HT-29 (cell line): ENCODE results near the gene ANKH. TPM values are rescaled to one million over a fixed set of nuclear protein-coding genes. Genes with fewer than 3 reads are reported as not detected.

Experiments
- DNase-seq: peaks from one replicate; pipeline ENCODE4 v3.0.0-alpha.2; 2015; ENCODE audit warnings: low spot score
- total RNA-seq: library from RNA; depleted of rRNA; stranded (reverse); fragments of >200 nt; shearing (Covaris generic); gene quantifications from 2 replicates; pipeline ENCODE4 v1.2.3, GENCODE V29; 2014

ANKH gene
- total RNA-seq, 1 experiment from 2014 or later = 44.3 TPM

GRCh38 chr5:14738050-14738449 is 133.5 kb downstream of the ANKH start:
- DNase-seq = no peak

DNA sequence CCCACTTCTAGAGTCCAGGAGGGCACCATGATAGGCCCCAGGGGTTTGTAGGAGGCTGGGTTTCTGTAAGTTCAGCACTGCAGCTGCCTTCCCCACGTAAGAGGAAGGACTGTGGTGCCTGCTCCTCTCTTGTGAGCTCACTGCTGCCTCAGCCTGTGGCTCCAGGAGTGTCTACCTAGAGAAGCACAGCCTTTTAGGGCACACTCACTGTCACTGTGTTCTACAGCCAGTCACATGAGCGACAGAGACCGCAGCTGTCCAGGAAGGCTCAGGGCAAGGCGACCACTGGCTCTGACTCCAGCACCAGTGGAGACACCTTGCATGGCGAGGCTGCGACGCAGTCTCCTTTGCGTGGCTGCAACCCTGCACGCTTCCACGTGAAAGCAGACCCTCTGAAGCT is 134.3 kb downstream of the ANKH start:
- DNase-seq = no peak

- no peak for DNase-seq
These were observed 135.6 kb downstream of the ANKH start for GRCh38 chr5:14735944-14736343.

DNA sequence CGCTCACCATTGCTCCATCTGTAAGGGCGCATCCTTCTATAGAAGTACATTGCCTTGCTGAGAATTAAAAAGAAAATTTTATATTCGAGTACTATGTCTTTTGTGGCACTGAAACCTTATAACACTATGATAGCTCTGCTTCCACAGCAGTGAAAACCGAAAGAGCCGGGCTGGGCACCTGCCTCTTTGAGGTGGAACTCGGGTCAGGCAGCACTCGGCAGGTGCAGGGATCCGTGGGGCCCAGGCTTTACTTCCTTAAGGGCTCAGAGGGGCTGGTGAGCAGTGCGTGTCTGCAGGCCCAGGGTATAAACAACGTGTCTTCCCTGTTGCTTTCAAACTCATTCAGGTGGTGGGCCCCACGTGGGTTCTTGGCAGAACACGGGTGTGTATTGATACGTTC is 137.2 kb downstream of the ANKH start:
- DNase-seq = no peak

- no peak for DNase-seq
These were observed 137.9 kb downstream of the ANKH start for GRCh38 chr5:14733661-14734060.

- DNase-seq = no peak
These were observed 138.6 kb downstream of the ANKH start for GRCh38 chr5:14732991-14733390.

DNA sequence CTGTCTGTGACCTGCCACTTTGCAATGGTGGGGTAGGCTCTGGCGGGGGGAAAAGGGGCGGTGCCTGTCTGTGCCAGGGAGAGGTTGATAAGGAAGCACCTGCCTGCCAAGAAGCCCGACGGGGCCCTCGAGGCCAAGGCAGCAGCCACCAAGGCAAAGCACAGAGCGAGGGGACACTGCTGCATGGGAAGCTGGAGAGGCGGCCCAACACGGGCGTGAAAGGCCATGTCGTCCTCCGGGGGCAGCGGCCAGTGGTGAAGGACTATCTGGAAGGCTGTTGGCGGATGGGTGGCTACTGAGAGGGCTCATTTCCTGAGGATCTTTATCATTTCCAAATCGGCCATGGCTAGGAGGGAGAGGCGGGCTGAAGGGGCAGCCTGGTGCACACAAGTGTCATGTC is 140.7 kb downstream of the ANKH start:
- no peak for DNase-seq

- DNase-seq = no peak
These were observed 141.1 kb downstream of the ANKH start for GRCh38 chr5:14730466-14730865.

DNA sequence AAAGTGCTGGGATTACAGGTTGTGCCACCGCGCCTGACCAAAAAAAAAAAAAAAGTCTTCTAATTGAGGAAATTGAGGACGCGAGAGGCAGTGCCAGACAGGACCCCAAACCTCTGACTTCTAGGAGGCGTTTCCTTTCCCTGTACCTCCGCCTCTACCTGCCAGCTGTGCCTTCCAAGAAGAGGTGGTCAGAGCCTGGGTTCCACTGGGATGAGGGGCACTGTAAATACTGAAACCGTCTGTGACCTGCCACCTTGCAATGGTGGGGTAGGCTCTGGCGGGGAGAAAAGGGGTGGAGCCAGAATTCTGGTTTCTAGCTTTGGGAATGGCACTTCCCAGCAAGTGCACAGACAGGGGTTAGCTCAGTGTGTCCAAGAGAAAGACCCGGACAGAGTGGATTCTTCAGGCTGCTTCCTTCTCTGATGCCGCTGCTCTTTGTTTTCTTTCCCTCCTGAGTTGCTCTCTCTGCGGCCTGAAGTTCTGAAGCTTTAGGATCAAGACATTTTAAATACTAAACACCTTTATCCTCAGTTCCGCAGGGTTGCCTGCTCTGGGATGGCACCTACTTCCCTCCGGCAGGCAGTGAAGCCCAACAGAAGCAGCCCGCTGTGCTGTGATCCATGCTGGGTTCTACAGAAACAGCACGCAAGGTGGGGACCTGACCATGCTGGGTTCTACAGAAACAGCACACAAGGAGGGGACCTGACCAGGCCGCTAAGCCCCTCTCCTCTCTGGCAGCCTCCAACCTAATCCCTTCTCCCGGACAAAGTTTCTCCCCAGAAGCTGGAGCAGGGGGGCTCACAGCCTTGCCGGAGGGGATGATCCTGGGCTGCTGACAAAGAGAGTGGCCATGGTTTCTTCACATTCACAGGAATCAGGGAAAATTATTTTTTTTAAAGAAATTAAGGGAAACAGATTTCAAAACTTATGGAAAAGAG is 141.9 kb downstream of the ANKH start:
- DNase-seq = no peak

DNA sequence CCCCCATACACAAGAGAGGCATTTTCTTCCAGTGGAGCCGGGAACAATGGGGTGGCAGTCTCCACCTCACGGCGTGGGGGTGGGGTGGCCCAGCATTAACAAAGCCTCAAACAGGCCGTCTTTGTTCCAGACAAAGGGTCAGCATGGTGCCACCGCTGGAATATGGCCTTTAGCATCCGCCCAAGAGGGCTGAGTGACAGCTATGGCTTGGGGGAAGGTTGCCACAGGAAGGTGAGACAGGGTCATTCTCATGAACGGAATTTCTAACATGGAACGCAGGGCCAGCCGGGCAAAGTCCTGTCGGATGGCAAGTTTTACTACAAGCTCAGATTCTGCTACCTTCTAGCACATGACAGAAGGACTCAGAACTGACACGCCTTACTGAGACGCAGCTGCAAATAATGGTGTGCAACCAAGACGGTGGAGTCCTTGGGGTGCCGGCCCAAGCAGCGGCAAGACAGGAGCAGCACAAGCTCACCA is 143.1 kb downstream of the ANKH start:
- DNase-seq = peak; percentile 92

DNA sequence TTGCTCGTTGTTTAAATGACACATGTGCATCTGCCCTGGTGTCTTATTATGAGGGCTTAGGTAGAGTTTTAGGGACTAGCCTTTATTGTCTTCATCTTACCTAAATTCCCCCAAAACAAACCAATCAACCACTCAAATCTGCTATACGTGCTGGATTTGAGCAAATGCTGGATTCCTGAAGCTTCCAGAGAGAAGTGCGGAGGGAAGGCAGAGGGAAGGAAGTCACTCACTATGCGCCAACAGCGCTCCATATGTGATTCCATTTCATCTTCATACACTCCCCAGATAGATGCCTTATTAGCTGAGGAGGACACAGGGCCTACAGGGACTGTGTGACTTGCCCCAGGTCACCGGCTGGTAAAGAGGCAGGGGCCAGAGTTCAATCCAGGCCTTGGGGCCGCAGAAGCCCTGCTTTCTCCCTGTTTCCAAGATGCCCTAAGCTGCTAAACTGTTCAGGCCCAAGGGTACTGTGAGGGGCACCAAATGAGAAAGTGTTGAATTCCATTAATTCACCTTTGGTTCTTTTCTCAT is 143.6 kb downstream of the ANKH start:
- DNase-seq = no peak

DNA sequence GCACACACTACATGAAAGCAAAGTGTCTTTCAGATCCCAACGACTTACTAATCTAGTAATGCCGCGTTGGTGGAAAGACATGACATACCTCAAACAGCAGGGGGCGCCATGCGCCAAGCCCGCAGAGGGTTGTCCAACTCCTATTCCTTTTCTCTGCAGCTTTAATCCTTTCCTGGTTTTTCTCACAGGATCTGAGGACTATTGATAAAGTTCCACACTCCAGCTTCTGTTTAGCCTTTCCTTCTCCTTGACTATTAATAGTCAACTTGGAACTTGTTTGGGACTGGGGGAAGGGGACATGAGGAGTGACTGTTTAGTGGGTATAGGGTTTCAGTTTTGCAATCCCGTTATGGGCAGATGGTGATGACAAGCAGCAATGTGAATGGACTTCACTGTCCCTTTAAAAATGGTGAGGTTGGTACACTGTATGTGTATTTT is 144.1 kb downstream of the ANKH start:
- DNase-seq = peak; percentile 98

GRCh38 chr5:14726066-14726838 is 145.3 kb downstream of the ANKH start:
- DNase-seq = no peak

- DNase-seq = no peak
These were observed 146.9 kb downstream of the ANKH start for GRCh38 chr5:14724633-14725032.

DNA sequence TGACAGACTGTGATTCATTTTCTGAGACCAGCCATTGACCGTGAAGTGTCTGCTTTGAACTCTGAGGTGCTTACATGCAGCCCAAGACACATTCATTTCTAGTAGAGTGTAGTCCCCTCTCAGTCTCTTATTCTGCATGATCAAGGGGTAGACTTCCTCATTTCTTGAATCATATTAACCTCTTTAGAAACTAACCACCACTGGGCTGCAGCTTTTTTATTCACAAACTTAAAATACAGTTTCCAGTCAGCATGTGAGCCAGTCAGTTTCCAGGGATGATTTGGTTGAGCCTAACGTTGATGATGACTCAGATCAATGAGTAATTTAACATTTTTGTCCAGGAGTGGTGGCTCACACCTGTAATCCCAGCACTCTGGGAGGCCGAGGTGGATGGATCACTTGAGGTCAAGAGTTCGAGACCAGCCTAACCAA is 147.9 kb downstream of the ANKH start:
- DNase-seq = no peak

DNA sequence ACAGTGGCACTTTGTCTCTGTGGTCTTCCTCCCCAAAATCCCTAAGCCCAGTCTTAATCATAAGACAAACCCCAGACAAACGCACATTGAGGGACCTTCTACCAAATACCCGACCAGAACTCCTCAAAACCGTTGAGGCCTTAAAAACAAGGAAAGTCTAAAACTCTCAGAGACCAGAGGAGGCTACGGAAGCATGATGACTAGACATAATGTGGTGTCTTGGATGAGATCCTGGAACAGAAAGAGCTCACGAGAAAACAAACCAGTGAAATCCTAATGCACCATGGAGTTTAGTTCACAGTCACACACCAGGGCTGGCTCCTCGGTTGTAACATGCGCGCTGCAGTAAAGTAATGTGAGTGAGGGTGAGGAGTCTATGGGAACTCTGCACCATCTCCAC is 148.7 kb downstream of the ANKH start:
- DNase-seq = no peak

GRCh38 chr5:14721990-14722656 is 149.5 kb downstream of the ANKH start:
- no peak for DNase-seq

GRCh38 chr5:14720236-14720923 is 151.2 kb downstream of the ANKH start:
- no peak for DNase-seq

DNA sequence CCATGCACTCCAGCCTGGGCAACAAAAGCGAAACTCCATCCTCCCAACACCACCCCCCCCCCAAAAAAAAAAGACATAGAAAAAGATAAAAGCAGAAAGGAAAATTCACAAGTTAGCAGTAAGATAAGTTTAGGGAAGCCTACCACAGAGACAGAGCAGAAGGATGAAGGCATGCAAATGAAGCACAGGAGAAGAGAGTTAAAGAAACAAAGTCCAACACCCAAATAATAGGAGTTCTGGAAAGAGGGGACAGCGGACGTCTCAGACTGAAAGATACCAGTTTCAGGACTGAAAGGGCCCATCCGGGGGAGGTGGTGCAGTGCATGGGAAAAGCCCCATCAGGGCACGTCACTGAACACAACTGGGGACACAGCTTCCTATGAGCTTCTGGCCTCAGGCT is 152.8 kb downstream of the ANKH start:
- no peak for DNase-seq

- no peak for DNase-seq
These were observed 154.5 kb downstream of the ANKH start for GRCh38 chr5:14716755-14717752.
